ENCODE results near the gene PLPP2. TPM values are rescaled to one million over a fixed set of nuclear protein-coding genes. Genes with fewer than 3 reads are reported as not detected.

PLPP2 gene
- total and polyA plus RNA-seq, 2 of the 4 experiments (the other 2 are of a cell fraction), result 2.3 to 4.2 TPM

- no peak overlapping the region for H3K18ac ChIP-seq (ENCODE audit: low read depth, low read length)
- no peak overlapping the region for H2BK20ac ChIP-seq (ENCODE audit: low read depth, low read length)
- H3K4ac ChIP-seq (ENCODE audit: low read depth, low read length), result no peak overlapping the region
- POLR2A ChIA-PET (ENCODE audit: unreplicated experiment), result no interaction called here
- no peak overlapping the region for H4K5ac ChIP-seq (ENCODE audit: low read depth, low read length)
- peaks cover 46% of the 10 kb centered on the region for H4K20me1 ChIP-seq (ENCODE audit: insufficient read depth, low read length)
- H3K9me1 ChIP-seq (ENCODE audit: insufficient read depth, low read length), result peaks cover 15% of the 10 kb centered on the region
- H3K79me1 ChIP-seq (ENCODE audit: low read depth in 1 of 2, low read length in 2 of 2), result peaks cover 28 to 71% of the 10 kb centered on the region in 2 experiments
- H3K27ac ChIP-seq (ENCODE audit: insufficient read depth, low read length), result no peak overlapping the region
- H3K4me1 ChIP-seq (ENCODE audit: control insufficient read depth, insufficient read depth, low read length), result no peaks in the 10 kb centered on the region
- no peak overlapping the region for H3K14ac ChIP-seq (replicated peaks; ENCODE audit: low read depth, low read length)
- no peak overlapping the region for H3K4me3 ChIP-seq (ENCODE audit: insufficient read depth, low read depth, low read length)
- dilution Hi-C loops (cut with HindIII; ENCODE audit: low sequenced_read_pairs, unreplicated experiment), result no loop called here
- no peak overlapping the region for H3K23ac ChIP-seq (ENCODE audit: low read depth, low read length)
- no peak overlapping the region for H2BK15ac ChIP-seq (ENCODE audit: low read depth, low read length)
- 97% methylated on average over 13 of the region's 24 CpGs; no CpG with 5 or more reads in 1 of the 2 experiments for WGBS, 2 experiments (ENCODE audit: extremely low coverage in 2 of 2, insufficient read length in 1 of 2)
- BruUV-seq (replicated peaks), result no TSS peak
- H3K9ac ChIP-seq (ENCODE audit: low read depth, low read length), result no peak overlapping the region
- peaks cover 19% of the 10 kb centered on the region for H3K9me3 ChIP-seq (ENCODE audit: control insufficient read depth, insufficient read depth, low read length)
- ATAC-seq (ENCODE audit: low read depth) (no peak), DNase-seq (no peak)
- H3K36me3 ChIP-seq (ENCODE audit: control insufficient read depth, insufficient read depth, low read length), result peaks cover 84% of the 10 kb centered on the region
- no peaks in the 10 kb centered on the region for H3K27me3 ChIP-seq (ENCODE audit: control insufficient read depth, insufficient read depth, low read length)
- H2BK5ac ChIP-seq (ENCODE audit: low read depth, low read length, poor library complexity, severe bottlenecking), result no peak overlapping the region
- H2BK120ac ChIP-seq (ENCODE audit: low read depth, low read length), result no peak overlapping the region
- H4K91ac ChIP-seq (ENCODE audit: insufficient read depth, low read depth, low read length), result no peak overlapping the region
- no peak overlapping the region for H2AFZ ChIP-seq (replicated peaks; ENCODE audit: low read length, poor library complexity)
- no peak overlapping the region for H3K56ac ChIP-seq (ENCODE audit: extremely low read depth, insufficient read depth, low read length)
- H4K8ac ChIP-seq (ENCODE audit: low read depth in 2 of 2, low read length in 2 of 2), result no peak overlapping the region
- CTCF ChIA-PET, result no interaction called here
- in situ Hi-C loops (cut with MboI; ENCODE audit: low sequenced_read_pairs), result no loop called here
- intact Hi-C loops (cut with micrococcal nuclease), result no loop called here
- H2AK5ac ChIP-seq (ENCODE audit: low read depth, low read length), result no peak overlapping the region
- H3K4me2 ChIP-seq (ENCODE audit: low read depth, low read length), result no peak overlapping the region
- no peak overlapping the region for H2AK9ac ChIP-seq (replicated peaks; ENCODE audit: low read depth, low read length, poor library complexity)
- TF ChIP-seq FOS (IDR thresholded peaks at IDR 0.05; ENCODE audit: low read depth, low read length) (no peak), NFE2L2 (IDR thresholded peaks at IDR 0.05; ENCODE audit: low read depth, low read length) (no peak), RCOR1 (IDR thresholded peaks at IDR 0.05; ENCODE audit: insufficient replicate concordance, low read length) (no peak), CHD1 (IDR thresholded peaks at IDR 0.05; ENCODE audit: low read depth, low read length) (no peak), CTCF (conservative IDR thresholded peaks at IDR 0.05; ENCODE audit: low read depth, low read length) (no peak), MXI1 (IDR thresholded peaks at IDR 0.05; ENCODE audit: borderline replicate concordance, low read depth, low read length) (no peak), RFX5 (IDR thresholded peaks at IDR 0.05; ENCODE audit: low read depth, low read length) (no peak), MAZ (IDR thresholded peaks at IDR 0.05; ENCODE audit: borderline replicate concordance, low read depth, low read length) (no peak), RAD21 (IDR thresholded peaks at IDR 0.05; ENCODE audit: low read length) (no peak), POLR2A (IDR thresholded peaks at IDR 0.05; ENCODE audit: low read depth, low read length) (no peak), ELK1 (IDR thresholded peaks at IDR 0.05; ENCODE audit: borderline replicate concordance, low read depth, low read length) (no peak), BHLHE40 (IDR thresholded peaks at IDR 0.05; ENCODE audit: low read depth, low read length) (no peak), SMC3 (IDR thresholded peaks at IDR 0.05; ENCODE audit: low read depth, low read length) (no peak), USF2 (IDR thresholded peaks at IDR 0.05; ENCODE audit: low read depth, low read length) (no peak), MAFK (IDR thresholded peaks at IDR 0.05; ENCODE audit: low read depth, low read length) (no peak), CEBPB (IDR thresholded peaks at IDR 0.05; ENCODE audit: low read depth, low read length) (no peak)
Observed at GRCh38 chr19:325173-325936, 34.2 kb upstream of the PLPP2 start.

All from IMR-90 (cell line).